IMR-90 (cell line): ENCODE measurements around the gene LARP1B.

Source experiments
- CHD1 ChIP-seq: IDR thresholded peaks from 2 replicates; pipeline ENCODE4 v1.6.1; 2012; ENCODE audit warnings: low read depth, low read length, improper control_type of control experiment
- MAZ ChIP-seq: IDR thresholded peaks from 2 replicates; pipeline ENCODE4 v1.6.1; 2012; ENCODE audit warnings: low read depth, mild to moderate bottlenecking, low read length, improper control_type of control experiment, moderate library complexity, borderline replicate concordance
- MXI1 ChIP-seq: IDR thresholded peaks from 2 replicates; pipeline ENCODE4 v1.6.1; 2012; ENCODE audit warnings: low read depth, mild to moderate bottlenecking, low read length, moderate library complexity, borderline replicate concordance
- POLR2A ChIP-seq: IDR thresholded peaks from 2 replicates; pipeline ENCODE4 v1.6.1; 2012; ENCODE audit warnings: mild to moderate bottlenecking, low read depth, low read length
- RAD21 ChIP-seq: IDR thresholded peaks from 2 replicates; pipeline ENCODE4 v1.6.1; 2012; ENCODE audit warnings: low read length, improper control_type of control experiment
- RCOR1 ChIP-seq: IDR thresholded peaks from 2 replicates; pipeline ENCODE4 v1.6.1; 2012; ENCODE audit warnings: mild to moderate bottlenecking, low read length, improper control_type of control experiment; ENCODE audit not compliant: insufficient replicate concordance
- RFX5 ChIP-seq: IDR thresholded peaks from 2 replicates; pipeline ENCODE4 v1.8.0; 2012; ENCODE audit warnings: low read depth, mild to moderate bottlenecking, low read length, moderate library complexity
- SMC3 ChIP-seq: fragments of 150-350 bp; IDR thresholded peaks from 2 replicates; pipeline ENCODE4 v1.6.1; 2016; ENCODE audit warnings: low read depth, mild to moderate bottlenecking, antibody characterized with exemption, low read length, moderate library complexity
- TF ChIP-seq, protein P1 (sequence below): conservative IDR thresholded peaks from 2 replicates; pipeline ENCODE4 v1.5.1; 2012; ENCODE audit warnings: mild to moderate bottlenecking, low read depth, low read length, improper control_type of control experiment
- TF ChIP-seq, protein P2 (sequence below): fragments of 150-350 bp; IDR thresholded peaks from 2 replicates; pipeline ENCODE4 v1.6.1; 2017; ENCODE audit warnings: mild to moderate bottlenecking, antibody characterized with exemption, low read length, low read depth

DNA sequence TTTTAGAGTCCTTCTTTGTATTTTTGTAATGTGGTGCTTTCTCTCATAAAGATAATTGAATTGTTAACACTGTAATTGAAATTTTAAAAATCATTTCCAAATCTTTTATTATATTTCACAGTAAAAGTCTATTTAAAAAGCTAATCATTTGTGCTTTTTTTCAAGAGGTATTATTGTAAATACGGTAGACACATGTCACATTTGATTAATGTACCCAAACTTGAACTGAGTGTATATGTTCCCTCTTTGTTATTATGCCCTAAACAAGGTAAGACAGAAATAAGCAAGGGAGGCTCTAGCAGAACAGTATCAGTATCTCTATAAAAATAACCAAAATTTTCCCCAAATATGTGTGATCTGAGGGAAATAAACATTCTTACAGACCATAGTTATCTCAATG is 21.5 kb upstream of the LARP1B start:
- TF ChIP-seq, protein P1, sequence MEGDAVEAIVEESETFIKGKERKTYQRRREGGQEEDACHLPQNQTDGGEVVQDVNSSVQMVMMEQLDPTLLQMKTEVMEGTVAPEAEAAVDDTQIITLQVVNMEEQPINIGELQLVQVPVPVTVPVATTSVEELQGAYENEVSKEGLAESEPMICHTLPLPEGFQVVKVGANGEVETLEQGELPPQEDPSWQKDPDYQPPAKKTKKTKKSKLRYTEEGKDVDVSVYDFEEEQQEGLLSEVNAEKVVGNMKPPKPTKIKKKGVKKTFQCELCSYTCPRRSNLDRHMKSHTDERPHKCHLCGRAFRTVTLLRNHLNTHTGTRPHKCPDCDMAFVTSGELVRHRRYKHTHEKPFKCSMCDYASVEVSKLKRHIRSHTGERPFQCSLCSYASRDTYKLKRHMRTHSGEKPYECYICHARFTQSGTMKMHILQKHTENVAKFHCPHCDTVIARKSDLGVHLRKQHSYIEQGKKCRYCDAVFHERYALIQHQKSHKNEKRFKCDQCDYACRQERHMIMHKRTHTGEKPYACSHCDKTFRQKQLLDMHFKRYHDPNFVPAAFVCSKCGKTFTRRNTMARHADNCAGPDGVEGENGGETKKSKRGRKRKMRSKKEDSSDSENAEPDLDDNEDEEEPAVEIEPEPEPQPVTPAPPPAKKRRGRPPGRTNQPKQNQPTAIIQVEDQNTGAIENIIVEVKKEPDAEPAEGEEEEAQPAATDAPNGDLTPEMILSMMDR, result no peak
- TF ChIP-seq RCOR1, result no peak
- TF ChIP-seq, protein P2, sequence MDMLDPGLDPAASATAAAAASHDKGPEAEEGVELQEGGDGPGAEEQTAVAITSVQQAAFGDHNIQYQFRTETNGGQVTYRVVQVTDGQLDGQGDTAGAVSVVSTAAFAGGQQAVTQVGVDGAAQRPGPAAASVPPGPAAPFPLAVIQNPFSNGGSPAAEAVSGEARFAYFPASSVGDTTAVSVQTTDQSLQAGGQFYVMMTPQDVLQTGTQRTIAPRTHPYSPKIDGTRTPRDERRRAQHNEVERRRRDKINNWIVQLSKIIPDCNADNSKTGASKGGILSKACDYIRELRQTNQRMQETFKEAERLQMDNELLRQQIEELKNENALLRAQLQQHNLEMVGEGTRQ, result no peak
- TF ChIP-seq CHD1, result no peak
- TF ChIP-seq POLR2A, result no peak
- no peak for TF ChIP-seq RAD21
- no peak for TF ChIP-seq MAZ
- no peak for TF ChIP-seq RFX5
- no peak for TF ChIP-seq SMC3
- TF ChIP-seq MXI1, result no peak
